Pulmonary artery endothelial cell (primary cell): ENCODE measurements around the gene DOK5. TPM values are rescaled to one million over a fixed set of nuclear protein-coding genes. Genes with fewer than 3 reads are reported as not detected.

ENCODE experiments used
- DNase-seq: peaks from one replicate; pipeline ENCODE4 v3.0.0-alpha.2; 2011; ENCODE audit warnings: low read depth, low spot score
- total RNA-seq: library from RNA; depleted of rRNA; stranded (reverse); fragments of >200 nt; gene quantifications from 2 replicates; pipeline ENCODE4 v1.2.3, GENCODE V29; 2014

The DOK5 gene
- total RNA-seq, 1 donor from 2014 or later, result 13.5 TPM

- no peak for DNase-seq
Measured at GRCh38 chr20:54645445-54646155, 170.2 kb downstream of the DOK5 start.

GRCh38 chr20:54646156-54646517, 170.7 kb downstream of the DOK5 start:
- no peak for DNase-seq

DNA sequence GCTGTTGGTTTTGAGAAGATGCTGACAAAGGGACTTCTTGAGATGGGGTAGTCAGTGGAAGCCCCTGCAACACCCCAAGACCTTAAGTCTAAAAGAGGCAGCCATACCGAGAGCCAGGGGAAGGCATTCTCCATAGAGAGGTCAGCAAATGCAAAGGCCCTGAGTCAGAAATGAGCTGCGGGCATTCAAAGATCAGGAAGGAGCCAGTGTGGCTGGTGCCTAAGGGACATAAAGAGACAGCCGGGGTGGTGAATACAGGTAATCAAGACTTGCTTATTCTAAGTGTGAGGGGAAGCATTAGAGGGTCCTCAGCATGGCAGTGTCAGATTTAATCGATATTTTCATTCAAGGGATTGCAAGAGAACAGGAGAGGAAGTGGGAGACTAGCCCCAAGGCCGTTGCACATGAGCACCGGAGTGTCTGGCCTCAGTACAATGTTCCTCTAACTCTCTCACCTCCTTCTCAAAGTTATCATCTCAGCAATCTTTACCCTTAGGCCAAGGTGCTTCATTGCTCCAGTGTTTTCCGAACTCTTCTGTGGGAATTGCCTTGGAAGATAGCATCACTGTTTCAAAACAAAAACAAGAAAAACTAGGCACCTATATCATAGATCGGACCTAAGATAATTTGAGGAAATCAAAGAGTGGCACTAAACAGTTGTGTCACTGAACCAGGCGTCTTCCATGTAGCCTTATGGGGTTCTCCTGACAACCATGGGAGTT, 173.2 kb downstream of the DOK5 start:
- no peak for DNase-seq

DNA sequence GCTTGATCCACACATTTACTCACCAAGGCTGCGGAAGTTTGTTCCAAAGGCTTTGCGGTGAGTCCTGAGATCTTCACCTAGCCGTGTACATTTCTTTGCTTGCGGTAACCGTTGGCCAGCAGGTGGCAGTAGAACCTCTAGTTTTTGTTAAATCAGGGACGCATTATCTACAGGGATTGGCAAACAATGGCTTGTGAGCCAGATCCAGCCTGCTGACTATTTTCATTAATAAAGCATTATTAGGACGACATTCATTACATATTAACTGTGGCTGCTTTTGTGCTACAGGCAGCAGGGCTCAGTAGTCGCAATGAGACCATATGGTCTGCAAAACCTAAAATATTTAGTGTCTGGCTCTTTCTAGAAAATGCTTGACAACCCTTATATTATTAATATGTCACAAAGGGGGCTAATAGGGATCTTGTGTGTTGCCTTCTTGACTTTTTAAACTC, 174.1 kb downstream of the DOK5 start:
- DNase-seq, result peak; percentile 30

DNA sequence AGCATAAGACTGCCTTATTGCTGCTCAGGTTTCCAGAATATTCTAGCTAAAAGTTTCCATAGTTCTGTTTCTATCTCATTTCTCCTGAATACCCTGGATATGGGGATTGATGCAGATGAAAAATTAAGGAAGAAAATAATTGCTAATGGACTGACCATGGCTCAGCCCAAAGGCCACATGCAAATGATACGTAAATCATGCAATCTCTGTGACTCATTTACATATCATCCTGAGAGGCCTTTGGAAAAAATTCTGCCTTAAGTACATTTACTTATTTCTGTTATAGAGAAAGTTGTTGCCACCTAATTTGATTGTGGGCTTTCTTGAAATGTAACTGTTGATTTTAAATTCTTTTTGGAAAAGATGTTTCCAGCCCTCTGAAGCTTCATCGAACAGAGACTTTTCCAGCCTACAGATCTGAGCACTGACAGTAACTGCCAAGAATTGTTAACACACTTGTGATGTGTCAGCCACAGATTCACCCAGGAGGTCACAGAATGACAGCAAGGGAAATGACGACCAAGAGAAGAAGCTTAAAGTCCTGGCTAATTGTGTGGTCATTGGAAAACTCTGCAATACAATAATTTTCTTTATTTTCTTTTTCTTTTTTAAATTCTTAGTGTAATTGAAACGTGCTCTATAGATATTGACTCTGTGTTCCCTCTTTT, 174.8 kb downstream of the DOK5 start:
- no peak for DNase-seq

- DNase-seq, result no peak
Measured at GRCh38 chr20:54651252-54651651, 175.9 kb downstream of the DOK5 start.

GRCh38 chr20:54654450-54654849, 179.1 kb downstream of the DOK5 start:
- no peak for DNase-seq

DNA sequence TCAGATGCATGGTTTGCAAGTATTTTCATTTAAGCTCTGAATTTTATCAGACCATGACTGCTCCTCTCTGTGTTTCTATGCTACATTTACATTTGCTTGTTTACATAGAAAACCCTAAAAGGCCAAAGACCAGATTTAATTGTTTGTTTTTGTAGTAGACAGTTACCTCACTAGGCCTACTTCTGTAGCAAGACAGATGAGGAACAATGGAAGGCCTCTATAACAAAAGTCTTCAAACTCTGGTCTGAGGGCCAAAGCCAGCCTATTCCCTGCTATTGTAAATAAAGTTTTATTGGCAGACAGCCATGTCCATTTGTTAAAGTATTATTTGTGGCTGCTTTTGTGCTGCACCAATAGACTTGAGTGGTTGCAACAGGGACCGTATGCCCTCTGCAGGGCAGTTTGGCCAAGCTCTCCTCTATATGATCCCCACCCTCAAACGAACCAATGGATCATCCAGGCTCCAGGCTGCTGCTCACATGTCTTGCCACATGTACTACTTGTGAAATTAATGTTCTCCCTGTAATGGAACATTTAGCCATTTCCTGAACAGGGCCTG, 182.0 kb downstream of the DOK5 start:
- DNase-seq, result no peak

DNA sequence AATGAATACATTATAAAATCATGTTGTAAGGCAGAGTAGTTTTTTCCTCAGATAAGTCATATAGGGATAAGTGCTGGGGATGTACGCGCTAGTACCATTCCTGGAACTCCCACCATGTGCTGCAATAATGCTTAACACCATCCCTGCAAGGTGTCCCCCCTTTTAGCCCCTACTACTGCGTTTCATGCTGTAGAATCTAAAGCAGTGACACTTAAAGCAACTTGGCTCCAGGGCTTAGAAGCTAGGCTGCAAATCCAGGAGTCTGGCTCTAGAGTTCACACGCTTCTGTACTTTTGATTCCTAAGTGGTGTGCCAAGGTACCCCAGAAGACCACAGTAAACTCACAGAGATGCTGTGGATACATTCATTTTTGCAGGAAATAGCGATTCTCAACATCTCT, 183.1 kb downstream of the DOK5 start:
- no peak for DNase-seq

- no peak for DNase-seq
Measured at GRCh38 chr20:54661265-54661664, 185.9 kb downstream of the DOK5 start.

DNA sequence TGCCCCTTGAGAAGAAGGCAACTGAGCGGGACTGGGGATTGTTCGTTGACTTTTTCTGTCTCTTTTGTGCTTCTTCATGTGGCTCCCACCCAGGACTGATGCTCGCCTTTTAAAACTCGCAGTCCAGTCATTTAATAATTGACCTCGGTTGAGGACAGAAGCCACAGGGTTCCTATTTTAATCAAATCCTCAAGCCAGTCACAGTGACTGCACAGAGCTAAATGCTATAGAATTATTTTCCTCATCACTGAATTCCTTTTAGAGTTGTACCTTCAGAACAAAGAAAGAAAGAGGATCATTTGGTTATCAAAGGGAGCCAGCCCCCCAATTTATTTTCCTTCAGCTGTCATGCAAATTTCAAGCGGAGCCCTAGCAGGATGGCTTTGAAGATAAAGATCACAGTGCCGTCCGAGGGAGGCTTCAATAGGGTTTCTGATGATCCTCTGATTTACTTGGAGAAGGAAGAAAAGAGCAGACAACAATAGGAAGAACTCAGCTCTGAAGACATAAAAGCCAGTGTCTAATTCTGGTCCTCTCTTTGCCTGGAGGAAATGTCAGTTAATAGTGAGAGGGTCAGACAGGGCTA, 186.6 kb downstream of the DOK5 start:
- DNase-seq, result no peak

- DNase-seq, result no peak
Measured at GRCh38 chr20:54665812-54666211, 190.4 kb downstream of the DOK5 start.

DNA sequence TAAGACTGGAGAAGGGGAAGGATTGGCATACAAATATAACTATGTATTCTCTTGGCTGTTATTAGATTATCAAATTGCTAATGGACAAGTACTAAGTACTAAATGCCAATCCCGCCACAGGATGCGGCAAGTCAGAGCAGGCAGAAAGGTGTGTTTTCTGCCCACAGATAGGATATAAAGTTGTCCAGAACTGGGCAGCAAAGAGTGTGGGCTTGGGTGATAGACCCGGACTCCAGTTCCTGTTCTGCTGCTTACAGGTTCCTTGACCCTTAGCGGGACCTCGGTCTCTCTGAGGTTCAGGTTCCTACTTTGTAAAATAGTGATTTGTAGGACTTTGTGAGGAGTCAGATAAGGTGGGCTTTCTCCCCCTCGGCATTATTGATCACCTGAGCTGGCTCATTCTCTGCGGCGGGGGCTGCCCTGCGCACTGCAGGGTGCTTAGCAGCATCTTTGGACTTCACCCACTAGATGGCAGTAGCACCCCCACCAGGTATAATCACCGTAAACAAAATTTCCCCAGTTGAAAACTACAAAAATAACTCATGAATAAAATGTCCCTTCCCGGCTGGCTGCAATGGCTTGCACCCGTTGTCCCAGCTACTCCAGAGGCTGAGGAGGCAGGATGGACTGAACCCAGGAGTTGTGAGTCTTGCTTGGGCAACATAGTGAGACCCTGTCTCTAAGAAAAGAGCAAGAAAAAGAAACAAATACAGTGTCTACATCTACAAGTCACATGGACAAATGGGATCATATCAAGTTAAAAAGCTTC, 193.1 kb downstream of the DOK5 start:
- DNase-seq, result no peak

DNA sequence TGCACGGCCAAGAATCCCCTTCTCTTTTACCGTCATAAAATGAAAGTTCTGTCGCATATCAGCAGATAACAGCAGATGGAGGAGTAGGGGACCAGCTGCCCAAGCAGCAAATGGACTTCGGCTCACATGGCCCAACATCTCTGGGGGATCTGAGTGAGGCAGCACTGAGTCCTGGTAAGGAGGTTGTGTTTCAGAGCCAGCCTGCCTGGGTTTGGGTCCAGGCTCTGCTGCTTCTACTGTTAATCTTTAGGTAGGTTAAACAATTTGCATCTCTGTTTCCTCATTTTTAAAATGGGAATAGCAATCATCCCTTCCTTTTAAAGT, 193.6 kb downstream of the DOK5 start:
- no peak for DNase-seq

GRCh38 chr20:54678253-54678652, 202.9 kb downstream of the DOK5 start:
- no peak for DNase-seq

GRCh38 chr20:54680439-54680838, 205.0 kb downstream of the DOK5 start:
- no peak for DNase-seq

DNA sequence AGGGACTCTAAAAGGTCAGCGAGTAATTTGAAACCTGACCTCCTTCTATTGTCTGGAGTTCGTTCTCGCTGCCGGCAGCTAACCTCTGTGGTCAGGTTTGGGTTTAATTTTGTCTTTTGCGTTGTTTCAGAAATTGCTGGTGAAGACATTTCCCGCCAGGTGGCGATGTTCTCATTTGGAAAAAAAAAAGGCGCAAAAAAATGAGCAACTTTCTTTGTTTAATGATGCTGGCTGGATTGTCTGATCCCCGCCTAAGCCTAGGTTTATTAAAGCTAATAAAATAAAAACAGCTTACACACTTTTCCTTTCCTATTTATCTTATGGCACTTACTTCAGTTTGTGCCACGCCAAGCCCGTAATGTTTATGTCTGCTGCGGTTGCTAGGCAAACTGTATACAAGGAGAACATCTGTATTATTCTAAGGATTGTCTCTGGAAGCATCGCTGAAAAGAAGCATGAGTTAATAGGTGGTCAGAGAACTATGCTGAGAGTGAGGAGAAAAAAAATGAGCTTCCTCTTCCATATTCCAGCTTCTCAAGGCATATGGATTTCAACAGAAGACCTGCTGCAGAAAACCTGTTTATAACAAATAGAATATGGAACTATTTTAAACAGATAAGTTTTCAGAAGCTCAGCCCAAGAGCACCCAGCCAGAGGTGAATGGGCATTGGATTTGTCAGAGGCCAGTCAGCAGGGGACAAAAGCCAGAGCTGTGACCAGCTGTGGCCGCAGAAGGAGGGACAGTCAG, 205.7 kb downstream of the DOK5 start:
- DNase-seq, result no peak

- no peak for DNase-seq
Measured at GRCh38 chr20:54681869-54682268, 206.5 kb downstream of the DOK5 start.

GRCh38 chr20:54688476-54688875, 213.1 kb downstream of the DOK5 start:
- no peak for DNase-seq

DNA sequence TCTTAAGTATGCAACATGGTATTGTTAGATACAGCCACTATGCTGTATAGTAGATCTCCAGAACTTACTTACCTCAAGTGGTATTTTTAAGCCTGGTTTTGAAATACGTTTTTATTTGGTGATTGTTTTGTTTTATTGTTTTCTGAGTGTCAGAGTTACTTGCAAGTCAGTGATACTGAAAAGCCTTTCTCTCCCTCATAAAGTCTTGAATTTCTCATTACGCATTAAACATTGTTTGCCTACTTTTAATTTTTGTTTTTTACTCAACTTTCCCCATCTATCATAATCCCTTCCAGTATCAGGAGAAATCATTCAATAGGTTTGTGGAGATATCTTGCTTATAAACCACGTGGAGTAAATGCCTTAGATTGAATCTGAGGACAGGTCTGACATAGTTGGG, 214.9 kb downstream of the DOK5 start:
- no peak for DNase-seq

DNA sequence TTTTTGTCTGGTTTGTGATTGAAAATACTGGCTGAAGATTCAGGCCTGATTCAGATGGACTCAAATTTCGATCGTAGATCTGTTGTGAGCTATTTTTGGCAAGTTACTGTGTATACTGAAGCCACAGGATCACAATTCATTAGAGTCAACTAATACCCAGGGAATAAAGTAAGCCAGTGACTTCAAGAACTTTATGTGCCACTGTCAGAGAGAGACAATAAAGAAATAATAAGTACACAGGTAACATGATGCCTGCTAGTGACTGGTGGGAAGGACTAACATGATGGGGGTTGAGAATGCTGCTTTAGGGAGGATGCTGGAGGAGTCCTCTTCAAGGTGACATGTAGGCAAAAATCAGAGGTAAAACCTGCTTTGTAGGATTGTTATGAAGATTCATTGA, 215.9 kb downstream of the DOK5 start:
- no peak for DNase-seq
